HK-2 (cell line): ENCODE measurements around the gene FSIP2.
"Not testable (repeated sequence)": the region's sequence is repeated elsewhere in the genome, so short reads cannot be mapped to it uniquely, and the experiment has no call there.

Source experiments
- DNase-seq: peaks from one replicate; pipeline ENCODE4 v3.0.0-alpha.2; 2018; ENCODE audit not compliant: unreplicated experiment

The FSIP2 gene

GRCh38 chr2:185802926-185803325 is 64.3 kb downstream of the FSIP2 start:
- DNase-seq: no peak

GRCh38 chr2:185806783-185807182 is 68.2 kb downstream of the FSIP2 start:
- no peak for DNase-seq

GRCh38 chr2:185807351-185807750 is 68.7 kb downstream of the FSIP2 start:
- DNase-seq: no peak

GRCh38 chr2:185811580-185811979 is 73.0 kb downstream of the FSIP2 start:
- DNase-seq: no peak

- no peak for DNase-seq
These were observed 75.1 kb downstream of the FSIP2 start for GRCh38 chr2:185813707-185814106.

GRCh38 chr2:185817991-185818390 is 79.4 kb downstream of the FSIP2 start:
- no peak for DNase-seq

GRCh38 chr2:185821467-185821866 is 82.9 kb downstream of the FSIP2 start:
- DNase-seq: no peak

GRCh38 chr2:185823773-185824172 is 85.2 kb downstream of the FSIP2 start:
- DNase-seq: no peak

- no peak for DNase-seq
These were observed 87.0 kb downstream of the FSIP2 start for GRCh38 chr2:185825557-185825956.

- DNase-seq: no peak
These were observed 89.7 kb downstream of the FSIP2 start for GRCh38 chr2:185828326-185828725.

GRCh38 chr2:185833864-185834263 is 95.3 kb downstream of the FSIP2 start:
- no peak for DNase-seq

- DNase-seq: no peak
These were observed 97.4 kb downstream of the FSIP2 start for GRCh38 chr2:185835974-185836373.

GRCh38 chr2:185854885-185855284 is 116.3 kb downstream of the FSIP2 start:
- no peak for DNase-seq

GRCh38 chr2:185857691-185858090 is 119.1 kb downstream of the FSIP2 start:
- no peak for DNase-seq

- no peak for DNase-seq
These were observed 120.9 kb downstream of the FSIP2 start for GRCh38 chr2:185859506-185859905.

- no peak for DNase-seq
These were observed 121.7 kb downstream of the FSIP2 start for GRCh38 chr2:185860321-185860720.

GRCh38 chr2:185862657-185863398 is 124.2 kb downstream of the FSIP2 start:
- no peak for DNase-seq

GRCh38 chr2:185864468-185865260 is 126.1 kb downstream of the FSIP2 start:
- DNase-seq: not testable (repeated sequence)

- DNase-seq: no peak
These were observed 136.7 kb downstream of the FSIP2 start for GRCh38 chr2:185875136-185875931.

GRCh38 chr2:185876234-185876633 is 137.6 kb downstream of the FSIP2 start:
- DNase-seq: no peak

GRCh38 chr2:185880396-185880795 is 141.8 kb downstream of the FSIP2 start:
- no peak for DNase-seq
